HepG2 (cell line): ENCODE data around the gene DNPH1. TPM values are rescaled to one million over a fixed set of nuclear protein-coding genes. Genes with fewer than 3 reads are reported as not detected.

Experiments
- ATAC-seq: fragments of 200-7000 bp; cut with Tn5 transposase; 3 replicates; pipeline ENCODE4 v1.9.1; 2020; ENCODE audit warnings: mild to moderate bottlenecking, moderate library complexity
- BruUV-seq: library from RNA; stranded (reverse); fragments of 400-500 nt; replicated peaks from 2 replicates; lab custom pipeline; 2021; lab: Mats Ljungman, UMichigan
- CTCF ChIA-PET: fragments of 300-600 bp; formaldehyde crosslinking; extraction: SDS; loops from one replicate; lab custom pipeline; 2021; ENCODE audit warnings: low total read pairs, inconsistent platforms, low intra/inter-chr PET ratio; lab: Yijun Ruan, JAX
- POLR2A ChIA-PET: fragments of 350-600 bp; sonication (Branson Sonifier 250); formaldehyde crosslinking; loops from one replicate; lab custom pipeline; 2020; ENCODE audit warnings: antibody characterized with exemption, inconsistent platforms; lab: Yijun Ruan, JAX
- DNase-seq: peaks from one replicate; pipeline ENCODE4 v3.0.0-alpha.2; 2015; ENCODE audit warnings: low spot score
- FAIRE-seq: peaks from 3 replicates; lab custom pipeline; 2011; peaks lifted over from hg19 to GRCh38; lab: Jason Lieb, UNC
- H2AFZ ChIP-seq: one replicate; pipeline ENCODE4 v1.6.1; 2011; ENCODE audit warnings: low read length, inconsistent platforms
- H3K27ac ChIP-seq: fragments of 300-600 bp; 3 replicates; pipeline ENCODE4 v1.8.0; 2011; ENCODE audit warnings: mixed run types, mild to moderate bottlenecking, mixed read lengths, low read length, inconsistent platforms; ENCODE audit not compliant: insufficient read depth; ENCODE audit errors: extremely low read length
- H3K27me3 ChIP-seq, 2 experiments: fragments of 200-600 bp in 1 of 2; 2 replicates in 1 of 2; 3 replicates in 1 of 2; pipeline versions ENCODE4 v1.6.0 to v1.8.0; 2011; ENCODE audit warnings: low read length in 2 of 2, mild to moderate bottlenecking in 2 of 2, moderate library complexity in 2 of 2, inconsistent platforms in 1 of 2; ENCODE audit not compliant: insufficient read depth in 2 of 2, control insufficient read depth in 1 of 2
- H3K36me3 ChIP-seq, 2 experiments: fragments of 200-600 bp in 1 of 2; replicated peaks in 1 of 2; 2 replicates in 1 of 2; 3 replicates in 1 of 2; pipeline versions ENCODE4 v1.5.1 to v1.8.0; 2011; ENCODE audit warnings: low read length in 2 of 2, inconsistent platforms in 1 of 2; ENCODE audit not compliant: insufficient read depth in 2 of 2, control insufficient read depth in 1 of 2
- H3K4me1 ChIP-seq: 2 replicates; pipeline ENCODE4 v1.5.1; 2012; ENCODE audit warnings: low read length, inconsistent platforms; ENCODE audit not compliant: insufficient read depth
- H3K4me2 ChIP-seq: 2 replicates; pipeline ENCODE4 v1.6.0; 2011; ENCODE audit warnings: low read depth, low read length, inconsistent platforms
- H3K4me3 ChIP-seq, 3 experiments: fragments of 200-600 bp in 1 of 3; sonication (generic), shearing (Covaris generic) in 1 of 3; replicated peaks in 1 of 3; 2 replicates each; pipeline ENCODE4 v1.5.1; 2011 to 2016; ENCODE audit warnings: low read length in 3 of 3, inconsistent platforms in 2 of 3, low read depth in 2 of 3, mild to moderate bottlenecking in 2 of 3, control low read depth in 1 of 3, mixed read lengths in 1 of 3; ENCODE audit not compliant: insufficient read depth in 1 of 3
- H3K79me2 ChIP-seq: one replicate; pipeline ENCODE4 v1.6.1; 2011; ENCODE audit warnings: low read length, inconsistent platforms; ENCODE audit not compliant: insufficient read depth
- H3K9ac ChIP-seq: 2 replicates; pipeline ENCODE4 v1.6.0; 2011; ENCODE audit warnings: mild to moderate bottlenecking, low read depth, low read length, inconsistent platforms; ENCODE audit not compliant: insufficient read depth
- H3K9me3 ChIP-seq: 2 replicates; pipeline ENCODE4 v1.5.1; 2012; ENCODE audit warnings: mild to moderate bottlenecking, low read length
- H4K20me1 ChIP-seq: 2 replicates; pipeline ENCODE4 v1.6.0; 2011; ENCODE audit warnings: inconsistent platforms, mild to moderate bottlenecking, low read length, moderate library complexity; ENCODE audit not compliant: insufficient read depth
- AGO1 ChIP-seq: fragments of 200-400 bp; formaldehyde crosslinking; IDR thresholded peaks from 2 replicates; pipeline ENCODE4 v1.6.1; 2017; ENCODE audit warnings: mild to moderate bottlenecking, low read depth, low read length, moderate library complexity; ENCODE audit not compliant: poor library complexity, severe bottlenecking
- AGO2 ChIP-seq: fragments of 200-400 bp; formaldehyde crosslinking; optimal IDR thresholded peaks from 2 replicates; pipeline ENCODE3; 2017; ENCODE audit warnings: mild to moderate bottlenecking, low read depth, low read length, moderate library complexity
- EED ChIP-seq: sonication (generic); formaldehyde crosslinking; IDR thresholded peaks from 2 replicates; pipeline ENCODE4 v1.5.0; 2020; ENCODE audit warnings: mild to moderate bottlenecking, missing genetic modification reagents
- KLF13 ChIP-seq: sonication (generic); formaldehyde crosslinking; IDR thresholded peaks from 2 replicates; pipeline ENCODE4 v1.4.0; 2020; ENCODE audit warnings: mild to moderate bottlenecking, missing genetic modification reagents
- MEF2D ChIP-seq: sonication (generic); formaldehyde crosslinking; IDR thresholded peaks from 2 replicates; pipeline ENCODE4 v1.5.1; 2020; ENCODE audit warnings: mild to moderate bottlenecking, missing genetic modification reagents
- PRPF4 ChIP-seq: fragments of 200-400 bp; formaldehyde crosslinking; IDR thresholded peaks from 2 replicates; pipeline ENCODE4 v1.6.1; 2016; ENCODE audit warnings: low read length, low read depth; ENCODE audit not compliant: poor library complexity, severe bottlenecking
- RBM39 ChIP-seq: fragments of 200-400 bp; formaldehyde crosslinking; IDR thresholded peaks from one replicate; pipeline ENCODE4 v1.6.1; 2018; ENCODE audit warnings: antibody characterized with exemption, mild to moderate bottlenecking, low read depth, low read length; ENCODE audit not compliant: poor library complexity, severe bottlenecking
- ZBTB1 ChIP-seq: sonication (generic); formaldehyde crosslinking; IDR thresholded peaks from 2 replicates; pipeline ENCODE4 v1.4.0; 2020; ENCODE audit warnings: missing genetic modification reagents, borderline replicate concordance
- ZBTB14 ChIP-seq: sonication (generic); formaldehyde crosslinking; IDR thresholded peaks from 2 replicates; pipeline ENCODE4 v1.4.0; 2020; ENCODE audit warnings: missing genetic modification reagents
- ZNF253 ChIP-seq: sonication (generic); formaldehyde crosslinking; IDR thresholded peaks from 2 replicates; pipeline ENCODE4 v1.8.0; 2022; ENCODE audit warnings: mild to moderate bottlenecking, missing genetic modification reagents, borderline replicate concordance
- ZNF430 ChIP-seq: sonication (generic); formaldehyde crosslinking; IDR thresholded peaks from 2 replicates; pipeline ENCODE4 v1.9.0; 2021; ENCODE audit warnings: mild to moderate bottlenecking, missing genetic modification reagents
- ZNF468 ChIP-seq: sonication (generic); formaldehyde crosslinking; IDR thresholded peaks from 2 replicates; pipeline ENCODE4 v1.8.0; 2022; ENCODE audit warnings: mild to moderate bottlenecking, moderate library complexity, missing genetic modification reagents
- WGBS: methylation state at CpG from one replicate; pipeline ENCODE4 v1.1.6; 2017; ENCODE audit warnings: low lambda C conversion rate; 5-methylcytosine and 5-hydroxymethylcytosine counted together
- in situ Hi-C: cut with HindIII; loops from 2 replicates; pipeline ENCODE4 v1.10.0; 2017; ENCODE audit warnings: low pct_unique_long_range_greater_than_20kb; ENCODE audit not compliant: extremely low pct_ligation_motif_present
- intact Hi-C: fragments of 100-400 bp; cut with micrococcal nuclease; formaldehyde crosslinking; loops from one replicate; pipeline ENCODE4 v1.10.0; 2022; ENCODE audit not compliant: unreplicated experiment
- polyA plus RNA-seq, 8 experiments: library from polyadenylated mRNA; depleted of rRNA in 3 of 8; stranded (reverse) in 7 of 8; unstranded in 1 of 8; fragments of >200 nt; fragmentation: Illumina TruSeq in 4 of 8; extraction: Trizol in 4 of 8; gene quantifications; 2 replicates each; pipeline versions ENCODE4 v1.2.1 to v1.2.3, GENCODE V29; 2011 to 2016; ENCODE audit warnings: low read depth in 4 of 8, missing spikeins in 1 of 8, mixed read lengths in 1 of 8; ENCODE audit not compliant: insufficient read depth in 1 of 8
- total RNA-seq, 5 experiments: library from RNA; depleted of rRNA; stranded (reverse); fragments of >200 nt; fragmentation: Illumina TruSeq; extraction: Trizol; gene quantifications; 2 replicates each; pipeline ENCODE4 v1.2.3, GENCODE V29; 2016; ENCODE audit warnings: low read depth in 1 of 5

DNPH1 gene
- total and polyA plus RNA-seq, 2 of the 13 experiments (the other 11 are each of a cell fraction or from before 2014, with no cell fraction given): 56.5 to 75.1 TPM

GRCh38 chr6:43275801-43276576 is 46.7 kb upstream of the DNPH1 start:
- no peaks in the 10 kb centered on the region for H3K27me3 ChIP-seq
- H3K4me3 ChIP-seq: peak overlapping the region in 2 of 3 experiments; percentile 78 to 86; a peak in 5 of 6 replicates
- FAIRE-seq (no peak), DNase-seq (no peak), ATAC-seq (no peak)
- peak overlapping the region; percentile 88 for H3K4me2 ChIP-seq
- H3K9me3 ChIP-seq: no peaks in the 10 kb centered on the region
- 69% methylated on average over 61 of the region's 64 CpGs for WGBS
- no peaks in the 10 kb centered on the region for H4K20me1 ChIP-seq
- H3K36me3 ChIP-seq: no peaks in the 10 kb centered on the region
- BruUV-seq: no TSS peak
- H3K4me1 ChIP-seq: peaks cover 96% of the 10 kb centered on the region
- peak overlapping the region; percentile 97 for H3K9ac ChIP-seq
- in situ Hi-C loops: no loop called here
- CTCF ChIA-PET: no interaction called here
- POLR2A ChIA-PET: interaction anchor here (0.6 to 20.0 kb wide), 10 partner anchors 8 to 297 kb away, joined by 3 to 314 read pairs (median 7); partner anchors contain the start of genes CRIP3, SLC22A7 and ZNF318
- no peak overlapping the region for H2AFZ ChIP-seq
- H3K79me2 ChIP-seq: peaks cover 7% of the 10 kb centered on the region
- peak overlapping the region; percentile 94 for H3K27ac ChIP-seq
- intact Hi-C loops: no loop called here
- peak; percentile 99 for TF ChIP-seq AGO2
- TF ChIP-seq AGO1: peak; percentile 47
- TF ChIP-seq ZBTB1 (CRISPR knock-in tag): no peak
- TF ChIP-seq ZBTB14 (CRISPR knock-in tag): no peak
- no peak for TF ChIP-seq MEF2D
- peak; percentile 23 for TF ChIP-seq RBM39
- TF ChIP-seq PRPF4: peak; percentile 90
- peak; percentile 10; the same call in 1 of the 2 replicates for TF ChIP-seq ZNF253 (CRISPR knock-in tag)
- no peak for TF ChIP-seq ZNF430
- no peak for TF ChIP-seq KLF13 (CRISPR knock-in tag)
- 0 out of 2 replicates have a peak, but pooled peaks have one; percentile 39 for TF ChIP-seq ZNF468 (CRISPR knock-in tag)
- TF ChIP-seq EED (CRISPR knock-in tag): no peak
